SK-N-MC (cell line): ENCODE data around the gene B4GALT7.

ENCODE experiments used
- DNase-seq: peaks from one replicate; pipeline ENCODE4 v3.0.0-alpha.2; 2011; ENCODE audit warnings: low read depth, low spot score
- H3K27ac ChIP-seq: fragments of 200-600 bp; sonication (generic); 2 replicates; pipeline ENCODE4 v1.5.1; 2016; ENCODE audit warnings: mixed run types
- H3K36me3 ChIP-seq: fragments of 200-600 bp; sonication (generic); 2 replicates; pipeline ENCODE4 v1.6.1; 2017; ENCODE audit warnings: antibody characterized with exemption, low read length, mixed read lengths; ENCODE audit not compliant: insufficient read depth
- H3K4me3 ChIP-seq: fragments of 200-600 bp; sonication (generic); 2 replicates; pipeline ENCODE4 v1.5.1; 2016
- H3K9ac ChIP-seq: fragments of 200-600 bp; sonication (generic); 2 replicates; pipeline ENCODE4 v1.8.0; 2017; ENCODE audit warnings: mixed run types, mixed read lengths; ENCODE audit not compliant: insufficient read length
- H3K9me3 ChIP-seq: fragments of 200-600 bp; sonication (generic); 2 replicates; pipeline ENCODE4 v1.6.1; 2017; ENCODE audit warnings: low read depth, mild to moderate bottlenecking, antibody characterized with exemption, low read length, moderate library complexity, mixed read lengths
- EZH2 ChIP-seq: fragments of 200-600 bp; sonication (generic); IDR thresholded peaks from one replicate; pipeline ENCODE4 v1.6.1; 2017; ENCODE audit warnings: antibody characterized with exemption
- FOXP2 ChIP-seq: optimal IDR thresholded peaks from 2 replicates; pipeline ENCODE3; 2011; ENCODE audit warnings: mild to moderate bottlenecking, moderate library complexity; ENCODE audit not compliant: insufficient read depth; ENCODE audit errors: extremely low read length, control extremely low read depth
- POLR2AphosphoS5 ChIP-seq: IDR thresholded peaks from 2 replicates; pipeline ENCODE4 v1.6.1; 2012; ENCODE audit warnings: mild to moderate bottlenecking, low read depth, low read length, borderline replicate concordance

B4GALT7 gene

DNA sequence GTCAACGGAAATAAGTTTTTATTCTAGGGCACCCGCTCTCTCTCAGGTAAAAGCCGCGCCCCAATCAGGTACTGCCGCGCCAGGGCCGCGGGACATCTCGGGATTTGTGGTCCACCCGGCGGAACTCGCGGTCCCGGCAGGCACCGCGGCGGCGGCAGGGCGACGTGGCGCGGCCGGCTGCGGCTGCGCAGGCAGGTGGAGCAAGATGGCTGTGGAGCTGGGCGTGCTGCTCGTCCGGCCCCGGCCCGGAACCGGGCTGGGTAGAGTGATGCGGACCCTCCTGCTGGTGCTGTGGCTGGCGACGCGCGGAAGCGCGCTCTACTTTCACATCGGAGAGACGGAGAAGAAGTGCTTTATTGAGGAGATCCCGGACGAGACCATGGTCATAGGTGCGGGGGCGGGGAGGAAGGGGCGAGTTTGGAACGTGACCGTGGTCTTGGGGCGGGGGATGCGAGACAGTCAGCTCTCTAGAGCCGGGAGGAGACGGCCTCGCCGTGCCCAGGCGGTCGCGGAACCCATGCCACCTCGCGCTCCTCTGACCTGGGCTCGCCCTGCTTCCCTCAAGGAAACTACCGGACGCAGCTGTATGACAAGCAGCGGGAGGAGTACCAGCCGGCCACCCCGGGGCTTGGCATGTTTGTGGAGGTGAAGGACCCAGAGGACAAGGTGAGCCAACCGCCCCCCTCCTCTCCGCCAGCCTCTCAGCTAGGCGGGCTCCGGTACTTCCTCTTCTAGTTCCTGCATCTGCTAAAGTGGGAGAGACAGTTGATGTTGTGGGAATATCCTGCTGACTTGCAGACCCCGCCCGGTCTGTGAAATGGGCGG lies 7.7 kb upstream of the B4GALT7 start, which contains the start of gene TMED9:
Gene TMED9 (plus strand): TSS at position 194 of the 825 bp plus-strand sequence. CDS start 12 bp downstream, at position 206.
- DNase-seq: no peak
- Histone ChIP-seq H3K9me3 (no peaks in the 10 kb centered on the region), H3K9ac (peak within 1 kb of the TSS; percentile 90), H3K27ac (no peak within 1 kb of the TSS), H3K36me3 (peaks cover 36% of the 10 kb centered on the region), H3K4me3 (peak within 1 kb of the TSS; percentile 95)
- TF ChIP-seq POLR2AphosphoS5 (peak; percentile 87), FOXP2 (no peak)

DNA sequence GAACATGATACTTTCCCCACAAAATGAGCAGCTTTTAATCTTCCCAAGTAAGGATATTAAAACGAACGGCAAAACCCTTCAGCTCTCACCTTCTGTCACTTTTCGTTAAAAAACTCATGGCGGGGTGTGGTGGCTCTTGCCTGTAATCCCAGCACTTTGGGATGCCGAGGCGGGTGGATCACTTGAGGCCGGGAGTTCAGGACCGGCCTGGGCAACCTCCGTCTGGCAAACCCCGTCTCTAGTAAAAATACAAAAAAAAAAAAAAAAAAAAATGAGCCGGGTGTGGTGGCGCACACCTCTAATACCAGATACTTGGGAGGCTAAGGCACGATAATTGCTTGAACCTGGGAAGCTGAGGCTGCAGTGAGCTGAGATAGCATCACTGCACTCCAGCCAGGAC lies 7.0 kb upstream of the B4GALT7 start:
- TF ChIP-seq POLR2AphosphoS5 (no peak), EZH2 (no peak), FOXP2 (no peak)
- peaks cover 36% of the 10 kb centered on the region for H3K36me3 ChIP-seq
- no peak for DNase-seq
- H3K9ac ChIP-seq: peak overlapping the region; percentile 90
- H3K4me3 ChIP-seq: peak overlapping the region; percentile 95
- no peaks in the 10 kb centered on the region for H3K9me3 ChIP-seq
- H3K27ac ChIP-seq: no peak overlapping the region

DNA sequence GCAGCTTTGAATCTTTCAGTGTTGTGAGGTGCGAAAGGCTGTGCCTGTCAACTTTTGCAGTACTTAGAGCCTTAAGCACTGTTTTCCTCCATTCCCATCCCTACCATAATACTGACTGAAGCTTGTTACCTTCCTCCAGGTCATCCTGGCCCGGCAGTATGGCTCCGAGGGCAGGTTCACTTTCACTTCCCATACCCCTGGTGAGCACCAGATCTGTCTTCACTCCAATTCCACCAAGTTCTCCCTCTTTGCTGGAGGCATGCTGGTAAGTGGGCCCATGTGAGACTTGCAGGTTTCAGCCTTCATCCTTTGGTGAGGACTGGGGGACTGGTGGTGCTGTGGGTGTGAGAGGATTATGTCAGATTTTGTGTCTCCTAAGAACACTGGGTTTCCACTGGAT lies 6.4 kb upstream of the B4GALT7 start:
- Histone ChIP-seq H3K9me3 (no peaks in the 10 kb centered on the region), H3K4me3 (no peak overlapping the region), H3K27ac (no peak overlapping the region), H3K36me3 (peaks cover 36% of the 10 kb centered on the region), H3K9ac (no peak overlapping the region)
- DNase-seq: no peak
- TF ChIP-seq EZH2: no peak
- no peak for TF ChIP-seq POLR2AphosphoS5
- TF ChIP-seq FOXP2: no peak

DNA sequence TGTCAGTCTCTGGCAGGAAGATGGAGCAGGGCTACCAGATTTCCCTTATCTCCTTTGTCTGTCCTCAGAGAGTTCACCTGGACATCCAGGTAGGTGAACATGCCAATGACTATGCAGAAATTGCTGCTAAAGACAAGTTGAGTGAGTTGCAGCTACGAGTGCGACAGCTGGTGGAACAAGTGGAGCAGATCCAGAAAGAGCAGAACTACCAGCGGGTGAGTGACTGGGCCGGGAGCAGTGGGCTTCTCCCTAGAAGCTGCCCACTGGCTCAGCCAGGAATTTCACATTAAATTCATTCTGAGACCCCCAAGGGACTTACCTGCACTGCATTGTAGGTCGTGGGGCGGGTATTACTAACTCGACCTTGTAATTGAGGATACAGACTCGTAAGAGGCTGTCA lies 5.9 kb upstream of the B4GALT7 start:
- TF ChIP-seq EZH2 (no peak), POLR2AphosphoS5 (no peak), FOXP2 (no peak)
- Histone ChIP-seq H3K9me3 (no peaks in the 10 kb centered on the region), H3K9ac (no peak overlapping the region), H3K36me3 (peaks cover 36% of the 10 kb centered on the region), H3K4me3 (no peak overlapping the region), H3K27ac (no peak overlapping the region)
- DNase-seq: no peak

DNA sequence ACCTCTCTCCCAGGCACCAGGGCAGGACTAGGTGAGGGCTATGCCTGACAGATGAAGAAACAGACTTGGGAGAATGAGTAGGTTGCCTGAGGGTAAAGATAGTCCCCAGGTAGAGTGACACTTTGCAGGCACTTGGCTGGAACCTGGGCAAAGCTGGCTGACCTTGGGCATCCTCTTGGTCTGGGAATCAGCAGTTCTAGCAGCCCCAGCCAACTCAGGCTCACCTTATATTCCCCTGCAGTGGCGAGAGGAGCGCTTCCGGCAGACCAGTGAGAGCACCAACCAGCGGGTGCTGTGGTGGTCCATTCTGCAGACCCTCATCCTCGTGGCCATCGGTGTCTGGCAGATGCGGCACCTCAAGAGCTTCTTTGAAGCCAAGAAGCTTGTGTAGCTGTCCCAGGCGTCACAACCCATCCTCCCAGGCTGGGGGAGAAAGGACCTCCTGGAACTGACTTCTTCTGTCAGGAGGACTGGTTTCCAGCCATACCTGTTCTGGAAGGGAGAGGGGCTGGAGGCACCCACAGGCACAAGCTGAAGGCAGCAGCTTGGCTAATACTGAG lies 4.8 kb upstream of the B4GALT7 start:
- Histone ChIP-seq H3K27ac (no peak overlapping the region), H3K4me3 (no peak overlapping the region), H3K36me3 (peaks cover 36% of the 10 kb centered on the region), H3K9me3 (no peaks in the 10 kb centered on the region), H3K9ac (no peak overlapping the region)
- no peak for DNase-seq
- TF ChIP-seq FOXP2 (no peak), EZH2 (no peak), POLR2AphosphoS5 (no peak)

DNA sequence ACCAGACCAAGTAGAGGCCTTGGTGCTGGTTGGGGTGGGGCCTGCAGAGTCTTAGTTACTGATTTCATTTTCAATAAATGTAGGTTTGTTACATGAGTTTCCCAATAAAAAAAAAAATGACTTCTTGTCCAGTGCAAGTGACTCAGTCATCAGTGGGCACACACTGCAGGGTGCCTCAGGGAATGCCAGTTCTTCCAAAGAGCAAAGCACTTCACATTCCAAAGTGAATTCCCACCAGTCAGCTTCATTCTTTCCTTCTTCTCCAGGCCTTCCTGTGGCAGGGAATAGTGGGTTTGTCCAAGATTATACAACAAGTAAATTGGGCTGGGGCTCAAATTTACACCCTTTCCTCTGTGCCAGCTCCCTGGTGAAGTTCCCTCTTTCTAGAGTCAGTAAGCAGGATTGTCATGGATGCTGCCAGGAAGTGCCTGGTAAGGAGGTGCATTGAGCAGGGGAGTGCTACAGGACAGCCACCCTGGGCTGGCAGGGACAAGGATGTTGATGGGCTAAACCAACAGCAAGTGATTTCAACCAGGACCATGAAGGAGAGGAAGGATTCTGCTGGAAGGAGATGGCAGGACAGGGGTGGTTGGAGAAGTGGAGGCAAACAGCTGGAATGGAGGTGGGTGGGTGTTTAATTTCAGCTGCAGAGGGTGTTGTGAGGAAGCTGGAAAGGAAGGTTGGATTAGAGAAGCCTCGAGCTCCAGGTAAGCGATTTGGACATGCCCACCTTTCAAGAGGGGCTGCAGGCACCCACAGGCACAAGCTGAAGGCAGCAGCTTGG lies 3.7 kb upstream of the B4GALT7 start:
- TF ChIP-seq EZH2 (no peak), POLR2AphosphoS5 (no peak), FOXP2 (no peak)
- Histone ChIP-seq H3K4me3 (no peak overlapping the region), H3K36me3 (peaks cover 36% of the 10 kb centered on the region), H3K9me3 (no peaks in the 10 kb centered on the region), H3K9ac (no peak overlapping the region), H3K27ac (no peak overlapping the region)
- no peak for DNase-seq

DNA sequence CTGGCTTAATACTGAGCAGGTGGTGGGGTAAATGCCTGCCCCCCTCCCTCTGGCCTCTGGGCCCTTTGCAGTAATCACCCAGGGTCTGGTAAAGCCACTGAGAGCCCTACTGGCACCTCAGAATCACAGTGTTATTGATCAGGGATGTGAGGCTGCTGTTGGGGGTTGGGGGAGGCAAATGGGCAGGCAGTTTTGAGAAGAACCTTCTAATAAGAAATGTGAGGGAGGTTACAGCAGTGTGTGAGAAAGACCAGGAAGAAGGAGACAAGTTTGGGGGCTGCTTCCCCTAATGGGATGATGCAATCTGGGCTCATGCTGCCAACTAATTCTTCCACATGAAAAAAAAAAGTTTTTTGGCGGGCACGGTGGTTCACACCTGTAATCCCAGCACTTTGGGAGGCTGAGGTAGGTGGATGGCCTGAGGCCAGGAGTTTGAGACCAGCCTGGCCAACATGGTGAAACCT lies 3.1 kb upstream of the B4GALT7 start:
- Histone ChIP-seq H3K27ac (no peak overlapping the region), H3K4me3 (no peak overlapping the region), H3K36me3 (peaks cover 36% of the 10 kb centered on the region), H3K9ac (no peak overlapping the region), H3K9me3 (no peaks in the 10 kb centered on the region)
- TF ChIP-seq EZH2 (no peak), POLR2AphosphoS5 (no peak), FOXP2 (no peak)
- no peak for DNase-seq

DNA sequence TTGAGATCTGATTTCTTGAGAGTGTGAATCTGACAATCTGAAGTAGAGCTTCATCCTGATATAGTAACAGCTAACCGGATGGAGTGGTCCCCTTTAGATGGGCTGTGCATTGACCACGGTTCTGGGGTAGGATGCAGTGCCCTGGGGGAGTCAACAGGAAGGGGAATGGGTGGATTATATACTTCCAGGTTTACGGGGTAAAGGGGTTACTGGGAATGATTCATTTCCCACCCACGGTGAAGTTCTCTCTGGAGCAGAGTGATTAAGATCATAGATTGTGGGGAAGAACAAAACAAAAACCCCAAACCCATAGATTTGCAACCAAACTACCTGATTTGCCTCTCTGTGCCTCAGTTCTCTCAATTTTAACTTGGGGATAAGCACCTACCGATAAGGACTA lies 1.5 kb upstream of the B4GALT7 start:
- Histone ChIP-seq H3K4me3 (no peak overlapping the region), H3K9ac (no peak overlapping the region), H3K27ac (no peak overlapping the region), H3K36me3 (peaks cover 33% of the 10 kb centered on the region), H3K9me3 (no peaks in the 10 kb centered on the region)
- DNase-seq: no peak
- TF ChIP-seq FOXP2 (no peak), POLR2AphosphoS5 (no peak), EZH2 (no peak)
